ENCODE data around the gene ERICH4.
A peak's percentile ranks its signal among the peaks of the same experiment; 100 is the strongest.
"Not testable (repeated sequence)": the region's sequence is repeated elsewhere in the genome, so short reads cannot be mapped to it uniquely, and the experiment has no call there.

ERICH4 gene

DNA sequence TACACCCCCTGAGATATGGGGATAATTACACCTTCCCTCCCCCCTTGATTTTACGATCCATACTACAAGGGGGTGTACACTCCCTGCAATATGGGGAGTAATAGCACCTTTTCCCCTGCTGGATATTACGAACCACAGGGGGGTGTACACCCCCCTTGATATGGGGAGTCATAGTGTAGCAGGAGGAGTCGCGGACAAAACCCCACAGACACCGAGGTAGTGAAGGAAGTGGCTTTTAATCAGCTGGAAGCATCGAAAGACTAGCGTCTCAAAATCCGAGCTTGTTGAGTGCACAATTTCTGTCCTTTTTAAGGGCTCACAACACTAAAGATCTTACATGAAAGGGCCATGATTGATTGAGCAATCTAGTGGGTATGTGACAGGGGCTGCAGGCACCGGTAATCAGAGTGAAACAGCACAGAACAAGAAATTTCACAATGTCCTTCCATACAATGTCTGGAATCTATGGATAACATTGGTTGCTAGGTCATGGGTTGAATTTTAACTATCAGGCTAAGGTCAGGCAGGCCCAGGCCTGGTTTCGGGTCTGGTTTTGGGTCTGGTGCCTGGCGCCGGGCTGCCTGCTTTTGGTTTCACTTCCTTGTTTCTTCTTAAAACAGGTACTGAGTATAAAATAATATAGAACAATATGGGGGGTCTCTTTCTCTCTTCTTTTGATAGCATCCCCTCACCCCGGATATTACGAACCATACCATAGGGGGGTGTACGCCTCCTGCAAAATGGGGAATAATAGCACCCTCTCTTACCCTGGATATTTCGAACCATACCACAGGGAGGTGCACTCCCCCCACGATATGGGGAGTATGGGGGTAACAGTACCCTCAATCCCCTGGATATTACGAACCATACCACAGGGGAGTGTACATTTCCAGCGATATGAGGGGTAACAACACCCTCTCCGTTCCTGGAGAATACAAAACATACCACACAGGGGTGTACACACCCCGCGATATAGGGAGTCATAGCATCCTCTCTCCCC is 20.6 kb downstream of the ERICH4 start:
- not testable (repeated sequence) for H3K4me1 ChIP-seq (ENCODE audit: control insufficient read depth in 2 of 2, insufficient read depth in 2 of 2, low read length in 2 of 2); H3K36me3 ChIP-seq (ENCODE audit: control insufficient read depth in 2 of 2, insufficient read depth in 2 of 2, low read length in 2 of 2); H3K9me3 ChIP-seq (ENCODE audit: control insufficient read depth in 2 of 2, low read length in 2 of 2); H3K9ac ChIP-seq (ENCODE audit: low read depth in 1 of 2, low read length in 2 of 2); H3K27me3 ChIP-seq (ENCODE audit: control insufficient read depth in 2 of 2, insufficient read depth in 2 of 2, low read length in 2 of 2)
- peak overlapping the region; percentile 20 to 43 for H3K27ac ChIP-seq (ENCODE audit: low read depth in 2 of 2, low read length in 2 of 2)
- H3K4me3 ChIP-seq (ENCODE audit: low read length in 2 of 2), result peak overlapping the region in 1 of 2 donors; percentile 3

- Histone ChIP-seq H3K27me3 (ENCODE audit: control insufficient read depth in 2 of 2, insufficient read depth in 2 of 2, low read length in 2 of 2) (peaks cover 2 to 12% of the 10 kb centered on the region in 2 donors), H3K27ac (ENCODE audit: low read depth in 2 of 2, low read length in 2 of 2) (no peak overlapping the region), H3K4me3 (ENCODE audit: low read length in 2 of 2) (no peak overlapping the region), H3K36me3 (ENCODE audit: control insufficient read depth in 2 of 2, insufficient read depth in 2 of 2, low read length in 2 of 2) (peaks cover 0 to 1% of the 10 kb centered on the region in 2 donors), H3K4me1 (ENCODE audit: control insufficient read depth in 2 of 2, insufficient read depth in 2 of 2, low read length in 2 of 2) (no peaks in the 10 kb centered on the region), H3K9me3 (ENCODE audit: control insufficient read depth in 2 of 2, low read length in 2 of 2) (no peaks in the 10 kb centered on the region), H3K9ac (ENCODE audit: low read depth in 1 of 2, low read length in 2 of 2) (no peak overlapping the region)
These were observed 33.6 kb downstream of the ERICH4 start for GRCh38 chr19:41476583-41476982.

DNA sequence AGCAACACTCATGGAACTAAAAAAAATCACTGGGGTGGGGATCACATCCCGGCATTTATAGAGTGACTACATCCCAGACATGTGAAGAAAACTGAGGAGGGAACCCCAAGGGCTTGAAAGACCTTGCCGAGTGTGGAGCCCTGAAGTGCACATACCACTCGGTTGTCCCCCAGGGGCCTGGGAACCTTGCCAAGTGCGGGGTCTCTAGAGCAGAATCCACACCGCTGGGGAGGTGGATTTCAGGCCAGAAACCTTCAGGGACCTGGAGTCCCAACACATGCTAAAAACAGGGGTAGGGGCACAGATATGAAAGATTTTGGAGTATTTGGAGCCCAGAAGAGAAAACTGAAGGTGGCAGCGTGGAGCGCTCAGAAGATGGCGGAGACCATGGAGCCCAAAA is 35.2 kb downstream of the ERICH4 start:
- H3K9ac ChIP-seq (ENCODE audit: low read depth in 1 of 2, low read length in 2 of 2), result no peak overlapping the region
- no peaks in the 10 kb centered on the region for H3K9me3 ChIP-seq (ENCODE audit: control insufficient read depth in 2 of 2, low read length in 2 of 2)
- peaks cover 11% of the 10 kb centered on the region in 2 donors for H3K27me3 ChIP-seq (ENCODE audit: control insufficient read depth in 2 of 2, insufficient read depth in 2 of 2, low read length in 2 of 2)
- no peak overlapping the region for H3K4me3 ChIP-seq (ENCODE audit: low read length in 2 of 2)
- no peaks in the 10 kb centered on the region for H3K4me1 ChIP-seq (ENCODE audit: control insufficient read depth in 2 of 2, insufficient read depth in 2 of 2, low read length in 2 of 2)
- H3K36me3 ChIP-seq (ENCODE audit: control insufficient read depth in 2 of 2, insufficient read depth in 2 of 2, low read length in 2 of 2), result peaks cover 0 to 1% of the 10 kb centered on the region in 2 donors
- no peak overlapping the region for H3K27ac ChIP-seq (ENCODE audit: low read depth in 2 of 2, low read length in 2 of 2)

- Histone ChIP-seq H3K9ac (ENCODE audit: low read depth in 1 of 2, low read length in 2 of 2) (no peak overlapping the region), H3K4me1 (ENCODE audit: control insufficient read depth in 2 of 2, insufficient read depth in 2 of 2, low read length in 2 of 2) (no peaks in the 10 kb centered on the region), H3K36me3 (ENCODE audit: control insufficient read depth in 2 of 2, insufficient read depth in 2 of 2, low read length in 2 of 2) (peaks cover 0 to 1% of the 10 kb centered on the region in 2 donors), H3K9me3 (ENCODE audit: control insufficient read depth in 2 of 2, low read length in 2 of 2) (no peaks in the 10 kb centered on the region), H3K27ac (ENCODE audit: low read depth in 2 of 2, low read length in 2 of 2) (no peak overlapping the region), H3K4me3 (ENCODE audit: low read length in 2 of 2) (no peak overlapping the region), H3K27me3 (ENCODE audit: control insufficient read depth in 2 of 2, insufficient read depth in 2 of 2, low read length in 2 of 2) (peaks cover 5 to 9% of the 10 kb centered on the region in 2 donors)
These were observed 36.2 kb downstream of the ERICH4 start for GRCh38 chr19:41478875-41479756.

- H3K4me3 ChIP-seq (ENCODE audit: low read length in 2 of 2), result no peak overlapping the region
- no peak overlapping the region for H3K27ac ChIP-seq (ENCODE audit: low read depth in 2 of 2, low read length in 2 of 2)
- no peaks in the 10 kb centered on the region for H3K9me3 ChIP-seq (ENCODE audit: control insufficient read depth in 2 of 2, low read length in 2 of 2)
- peaks cover 0 to under 1% of the 10 kb centered on the region in 2 donors for H3K36me3 ChIP-seq (ENCODE audit: control insufficient read depth in 2 of 2, insufficient read depth in 2 of 2, low read length in 2 of 2)
- peaks cover 5 to 9% of the 10 kb centered on the region in 2 donors for H3K27me3 ChIP-seq (ENCODE audit: control insufficient read depth in 2 of 2, insufficient read depth in 2 of 2, low read length in 2 of 2)
- no peaks in the 10 kb centered on the region for H3K4me1 ChIP-seq (ENCODE audit: control insufficient read depth in 2 of 2, insufficient read depth in 2 of 2, low read length in 2 of 2)
- no peak overlapping the region for H3K9ac ChIP-seq (ENCODE audit: low read depth in 1 of 2, low read length in 2 of 2)
These were observed 36.8 kb downstream of the ERICH4 start for GRCh38 chr19:41479757-41480191.

DNA sequence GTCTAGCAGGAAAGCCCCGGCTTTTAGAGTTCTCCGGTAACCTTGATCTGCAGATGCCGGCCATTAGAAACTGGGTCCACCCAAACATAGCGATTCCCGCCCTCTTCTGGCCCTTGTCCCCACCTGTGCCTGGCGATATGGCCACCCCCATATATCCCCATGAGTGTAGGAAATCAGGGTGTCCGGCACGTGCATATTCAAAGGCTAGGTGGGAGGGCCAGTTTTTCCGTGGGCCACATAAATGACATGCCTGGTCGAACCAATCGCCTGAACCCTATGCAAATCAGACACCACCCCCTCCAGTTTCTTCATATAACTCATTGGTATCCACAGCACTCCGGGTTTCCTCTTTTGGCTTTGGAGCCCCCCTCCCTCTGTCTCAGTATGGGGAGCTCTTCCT is 37.4 kb downstream of the ERICH4 start:
- Histone ChIP-seq H3K36me3 (ENCODE audit: control insufficient read depth in 2 of 2, insufficient read depth in 2 of 2, low read length in 2 of 2) (no peaks in the 10 kb centered on the region), H3K27me3 (ENCODE audit: control insufficient read depth in 2 of 2, insufficient read depth in 2 of 2, low read length in 2 of 2) (peaks cover 5 to 9% of the 10 kb centered on the region in 2 donors), H3K4me3 (ENCODE audit: low read length in 2 of 2) (no peak overlapping the region), H3K27ac (ENCODE audit: low read depth in 2 of 2, low read length in 2 of 2) (no peak overlapping the region), H3K4me1 (ENCODE audit: control insufficient read depth in 2 of 2, insufficient read depth in 2 of 2, low read length in 2 of 2) (no peaks in the 10 kb centered on the region), H3K9me3 (ENCODE audit: control insufficient read depth in 2 of 2, low read length in 2 of 2) (no peaks in the 10 kb centered on the region), H3K9ac (ENCODE audit: low read depth in 1 of 2, low read length in 2 of 2) (no peak overlapping the region)

GRCh38 chr19:41484822-41485221 is 41.9 kb downstream of the ERICH4 start:
- Histone ChIP-seq H3K36me3 (ENCODE audit: control insufficient read depth in 2 of 2, insufficient read depth in 2 of 2, low read length in 2 of 2) (no peaks in the 10 kb centered on the region), H3K27me3 (ENCODE audit: control insufficient read depth in 2 of 2, insufficient read depth in 2 of 2, low read length in 2 of 2) (peaks cover 5 to 11% of the 10 kb centered on the region in 2 donors), H3K4me3 (ENCODE audit: low read length in 2 of 2) (no peak overlapping the region), H3K9ac (ENCODE audit: low read depth in 1 of 2, low read length in 2 of 2) (no peak overlapping the region), H3K4me1 (ENCODE audit: control insufficient read depth in 2 of 2, insufficient read depth in 2 of 2, low read length in 2 of 2) (no peaks in the 10 kb centered on the region), H3K27ac (ENCODE audit: low read depth in 2 of 2, low read length in 2 of 2) (no peak overlapping the region), H3K9me3 (ENCODE audit: control insufficient read depth in 2 of 2, low read length in 2 of 2) (no peaks in the 10 kb centered on the region)

- not testable (repeated sequence) for H3K4me3 ChIP-seq (ENCODE audit: low read length in 2 of 2); H3K4me1 ChIP-seq (ENCODE audit: control insufficient read depth in 2 of 2, insufficient read depth in 2 of 2, low read length in 2 of 2); H3K36me3 ChIP-seq (ENCODE audit: control insufficient read depth in 2 of 2, insufficient read depth in 2 of 2, low read length in 2 of 2); H3K9ac ChIP-seq (ENCODE audit: low read depth in 1 of 2, low read length in 2 of 2); H3K9me3 ChIP-seq (ENCODE audit: control insufficient read depth in 2 of 2, low read length in 2 of 2); H3K27me3 ChIP-seq (ENCODE audit: control insufficient read depth in 2 of 2, insufficient read depth in 2 of 2, low read length in 2 of 2); H3K27ac ChIP-seq (ENCODE audit: low read depth in 2 of 2, low read length in 2 of 2)
These were observed 44.0 kb downstream of the ERICH4 start for GRCh38 chr19:41486953-41487352.

GRCh38 chr19:41492843-41493242 is 49.9 kb downstream of the ERICH4 start:
- Histone ChIP-seq H3K27ac (ENCODE audit: low read depth in 2 of 2, low read length in 2 of 2) (no peak overlapping the region), H3K36me3 (ENCODE audit: control insufficient read depth in 2 of 2, insufficient read depth in 2 of 2, low read length in 2 of 2) (no peaks in the 10 kb centered on the region), H3K4me1 (ENCODE audit: control insufficient read depth in 2 of 2, insufficient read depth in 2 of 2, low read length in 2 of 2) (no peaks in the 10 kb centered on the region), H3K27me3 (ENCODE audit: control insufficient read depth in 2 of 2, insufficient read depth in 2 of 2, low read length in 2 of 2) (no peaks in the 10 kb centered on the region), H3K9me3 (ENCODE audit: control insufficient read depth in 2 of 2, low read length in 2 of 2) (no peaks in the 10 kb centered on the region), H3K9ac (ENCODE audit: low read depth in 1 of 2, low read length in 2 of 2) (no peak overlapping the region), H3K4me3 (ENCODE audit: low read length in 2 of 2) (no peak overlapping the region)

Measured in mucosa of rectum (tissue), 2 donors.